ENCODE measurements around the gene CATSPERZ.

The CATSPERZ gene

DNA sequence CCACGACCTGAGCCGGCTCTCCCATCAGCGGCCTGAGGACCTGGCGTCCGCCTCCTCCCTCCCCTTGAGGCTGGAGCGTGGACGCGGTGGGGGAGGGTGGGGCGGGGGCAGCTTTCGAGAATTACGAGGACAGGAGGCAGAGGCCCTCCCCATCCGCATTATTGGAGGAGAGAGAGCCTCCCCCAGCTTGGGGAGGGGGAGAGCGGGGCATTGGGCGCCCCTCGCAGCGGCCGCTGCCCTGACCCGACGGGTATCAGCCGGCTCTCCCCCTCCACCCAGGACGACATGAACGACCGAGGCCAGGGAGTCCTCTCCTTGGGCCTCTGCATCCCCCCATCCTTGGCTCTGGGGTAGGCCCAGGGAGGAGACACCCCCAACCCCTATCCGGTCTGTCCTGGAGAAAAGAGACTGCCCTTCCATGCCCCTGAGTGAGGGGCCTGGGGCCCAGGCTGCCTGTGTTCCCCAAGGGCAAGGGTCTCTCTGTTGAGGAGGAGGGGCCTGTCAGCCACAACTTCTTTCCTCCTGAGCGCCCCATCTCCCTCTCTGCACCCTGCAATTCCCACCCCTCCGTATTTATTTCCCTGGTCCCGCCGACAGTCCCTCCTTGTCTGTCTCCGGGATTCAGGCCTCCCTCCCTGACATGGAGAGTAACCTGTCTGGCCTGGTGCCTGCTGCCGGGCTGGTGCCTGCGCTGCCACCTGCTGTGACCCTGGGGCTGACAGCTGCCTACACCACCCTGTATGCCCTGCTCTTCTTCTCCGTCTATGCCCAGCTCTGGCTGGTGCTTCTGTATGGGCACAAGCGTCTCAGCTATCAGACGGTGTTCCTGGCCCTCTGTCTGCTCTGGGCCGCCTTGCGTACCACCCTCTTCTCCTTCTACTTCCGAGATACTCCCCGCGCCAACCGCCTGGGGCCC, 14.0 kb upstream of the CATSPERZ start:
- no peak for DNase-seq (ENCODE audit: low spot score)

DNA sequence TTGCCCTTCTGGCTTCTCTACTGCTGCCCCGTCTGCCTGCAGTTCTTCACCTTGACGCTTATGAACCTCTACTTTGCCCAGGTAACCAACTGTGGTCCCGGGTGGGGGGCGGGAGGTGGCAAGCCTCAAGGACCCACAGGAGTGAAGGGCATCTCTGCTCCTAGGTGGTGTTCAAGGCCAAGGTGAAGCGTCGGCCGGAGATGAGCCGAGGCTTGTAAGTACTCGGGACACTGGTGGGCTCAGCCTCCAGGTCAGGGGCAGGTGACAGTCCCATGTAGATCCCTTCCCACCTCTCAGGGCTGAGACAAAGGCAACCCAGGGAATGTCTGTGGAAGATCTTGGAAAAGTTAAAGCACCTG, 13.4 kb upstream of the CATSPERZ start:
- DNase-seq (ENCODE audit: low spot score) = no peak

DNA sequence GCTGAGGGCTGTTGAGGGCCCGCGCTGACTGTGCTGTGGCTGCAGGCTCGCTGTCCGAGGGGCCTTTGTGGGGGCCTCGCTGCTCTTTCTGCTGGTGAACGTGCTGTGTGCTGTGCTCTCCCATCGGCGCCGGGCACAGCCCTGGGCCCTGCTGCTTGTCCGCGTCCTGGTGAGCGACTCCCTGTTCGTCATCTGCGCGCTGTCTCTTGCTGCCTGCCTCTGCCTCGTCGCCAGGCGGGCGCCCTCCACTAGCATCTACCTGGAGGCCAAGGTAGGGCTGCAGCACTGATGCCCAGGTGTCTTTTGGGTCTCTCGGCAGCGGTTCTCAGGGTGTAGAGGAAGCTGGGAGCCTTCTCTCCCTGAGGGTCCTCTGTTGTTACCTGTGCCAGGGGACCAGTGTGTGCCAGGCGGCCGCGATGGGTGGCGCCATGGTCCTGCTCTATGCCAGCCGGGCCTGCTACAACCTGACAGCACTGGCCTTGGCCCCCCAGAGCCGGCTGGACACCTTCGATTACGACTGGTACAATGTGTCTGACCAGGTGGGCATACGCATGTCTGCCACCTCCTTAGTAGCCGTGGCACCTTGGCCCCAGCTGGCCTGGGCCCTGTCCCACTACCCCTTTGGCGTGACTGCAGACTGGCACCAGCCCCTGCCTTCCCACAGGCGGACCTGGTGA, 12.3 kb upstream of the CATSPERZ start:
- DNase-seq (ENCODE audit: low spot score) = no peak

DNA sequence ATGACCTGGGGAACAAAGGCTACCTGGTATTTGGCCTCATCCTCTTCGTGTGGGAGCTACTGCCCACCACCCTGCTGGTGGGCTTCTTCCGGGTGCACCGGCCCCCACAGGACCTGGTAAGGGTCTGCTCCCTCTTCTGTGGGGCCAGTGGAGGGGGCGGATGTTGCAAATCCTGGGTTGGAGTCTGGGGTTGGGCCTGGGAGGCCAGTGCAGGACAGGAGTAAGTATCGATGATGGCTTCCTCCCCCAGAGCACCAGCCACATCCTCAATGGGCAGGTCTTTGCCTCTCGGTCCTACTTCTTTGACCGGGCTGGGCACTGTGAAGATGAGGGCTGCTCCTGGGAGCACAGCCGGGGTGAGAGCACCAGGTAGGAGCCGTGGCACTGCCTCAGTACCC, 11.8 kb upstream of the CATSPERZ start:
- DNase-seq (ENCODE audit: low spot score) = no peak

DNA sequence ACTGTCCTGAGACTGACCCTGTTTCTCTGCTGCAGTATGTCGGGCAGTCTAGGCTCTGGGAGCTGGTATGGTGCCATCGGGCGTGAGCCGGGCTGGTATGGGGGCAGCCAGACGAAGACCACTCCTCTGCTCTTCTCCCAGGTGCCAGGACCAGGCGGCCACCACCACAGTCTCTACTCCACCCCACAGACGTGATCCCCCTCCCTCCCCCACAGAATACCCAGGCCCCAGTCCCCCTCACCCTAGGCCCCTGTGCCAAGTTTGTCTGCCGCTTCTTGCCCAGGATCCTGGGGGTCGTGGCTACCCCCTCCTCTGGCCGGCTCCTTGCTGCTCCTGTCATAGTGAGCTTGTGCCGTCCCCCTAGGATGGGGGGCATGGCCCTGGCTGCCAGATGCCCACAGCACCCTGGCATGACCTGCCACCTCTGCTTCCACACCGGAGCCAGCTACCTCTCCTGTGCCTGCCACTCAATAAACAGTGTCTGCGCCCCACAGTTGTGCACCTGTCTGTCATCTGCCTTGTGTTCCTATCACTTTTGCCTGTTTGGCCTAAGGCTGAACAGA, 11.1 kb upstream of the CATSPERZ start:
- DNase-seq (ENCODE audit: low spot score) = no peak

DNA sequence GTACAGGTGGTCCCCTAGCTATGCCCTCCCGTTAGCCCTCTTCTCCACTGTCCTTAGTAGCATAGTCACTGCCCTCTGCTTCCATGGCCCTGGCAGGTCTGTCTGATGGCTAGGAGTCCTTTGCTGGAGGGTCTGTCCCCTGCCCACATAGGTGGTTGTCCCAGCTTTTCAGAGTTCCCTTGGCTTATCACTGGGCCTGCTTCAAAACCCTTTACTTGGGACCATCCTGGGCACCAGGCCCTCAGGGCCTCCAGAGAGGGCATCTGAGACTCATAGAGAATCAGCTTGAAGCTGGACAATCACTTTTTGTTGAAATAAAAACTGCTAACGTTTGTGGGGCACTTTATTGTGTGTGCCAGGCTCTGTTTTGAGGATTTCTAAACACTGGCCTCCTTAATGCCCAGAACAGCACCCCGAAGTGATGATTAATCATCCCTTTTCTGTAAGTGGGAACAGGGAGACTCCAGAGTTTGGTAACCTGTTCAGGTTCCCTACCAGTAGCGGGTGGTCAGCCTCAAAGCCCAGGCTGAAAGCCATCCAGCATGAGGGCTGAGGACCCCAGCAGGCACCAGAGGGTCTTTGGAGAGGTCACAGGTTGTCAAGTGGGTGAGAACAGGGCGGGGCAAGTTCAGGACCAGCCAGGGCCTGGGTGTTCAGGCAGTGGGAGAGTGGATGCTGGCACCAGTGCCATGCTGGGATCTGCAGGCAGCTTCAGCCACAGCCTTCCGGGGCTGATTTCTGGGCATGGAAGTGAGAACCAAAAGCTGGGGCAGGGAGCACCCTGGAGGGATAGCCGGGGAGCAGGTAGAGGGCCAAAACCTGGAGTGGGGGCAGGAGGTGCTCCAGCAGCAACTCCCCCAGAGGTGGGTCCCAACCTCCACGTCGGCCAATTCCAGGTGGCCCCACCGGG, 9.6 kb upstream of the CATSPERZ start:
- DNase-seq (ENCODE audit: low spot score) = no peak

DNA sequence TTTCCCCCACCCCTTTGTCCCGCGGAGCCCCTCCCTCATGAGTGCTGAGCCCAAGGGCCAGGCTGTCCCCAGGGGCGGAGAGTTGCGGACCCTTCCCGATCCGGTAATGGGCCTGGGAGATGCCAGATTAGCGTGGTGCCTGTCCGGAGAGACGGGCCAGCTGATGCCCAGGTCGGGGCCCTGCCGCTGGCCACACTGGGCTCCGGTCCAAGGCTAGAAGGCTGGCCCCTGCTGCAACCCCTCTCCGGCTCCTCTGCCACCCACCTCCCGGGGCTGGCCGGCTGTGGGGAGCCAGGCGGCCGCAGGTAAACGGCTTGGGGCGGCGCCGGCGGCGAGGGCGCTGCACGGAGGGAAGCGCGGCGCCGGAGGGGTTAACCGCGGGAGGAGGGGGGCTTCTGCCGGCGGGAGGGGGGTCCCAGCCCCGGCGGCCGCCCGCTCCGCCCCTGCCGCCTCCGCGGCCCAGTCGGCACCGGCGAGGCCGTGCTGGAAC, 8.9 kb upstream of the CATSPERZ start, which contains the start of gene KCNK4:
KCNK4 (plus strand) TSS at position 41 of the 490 bp plus-strand sequence. CDS start 1,717 bp downstream, outside the sequence.
- no peak for DNase-seq (ENCODE audit: low spot score)

DNA sequence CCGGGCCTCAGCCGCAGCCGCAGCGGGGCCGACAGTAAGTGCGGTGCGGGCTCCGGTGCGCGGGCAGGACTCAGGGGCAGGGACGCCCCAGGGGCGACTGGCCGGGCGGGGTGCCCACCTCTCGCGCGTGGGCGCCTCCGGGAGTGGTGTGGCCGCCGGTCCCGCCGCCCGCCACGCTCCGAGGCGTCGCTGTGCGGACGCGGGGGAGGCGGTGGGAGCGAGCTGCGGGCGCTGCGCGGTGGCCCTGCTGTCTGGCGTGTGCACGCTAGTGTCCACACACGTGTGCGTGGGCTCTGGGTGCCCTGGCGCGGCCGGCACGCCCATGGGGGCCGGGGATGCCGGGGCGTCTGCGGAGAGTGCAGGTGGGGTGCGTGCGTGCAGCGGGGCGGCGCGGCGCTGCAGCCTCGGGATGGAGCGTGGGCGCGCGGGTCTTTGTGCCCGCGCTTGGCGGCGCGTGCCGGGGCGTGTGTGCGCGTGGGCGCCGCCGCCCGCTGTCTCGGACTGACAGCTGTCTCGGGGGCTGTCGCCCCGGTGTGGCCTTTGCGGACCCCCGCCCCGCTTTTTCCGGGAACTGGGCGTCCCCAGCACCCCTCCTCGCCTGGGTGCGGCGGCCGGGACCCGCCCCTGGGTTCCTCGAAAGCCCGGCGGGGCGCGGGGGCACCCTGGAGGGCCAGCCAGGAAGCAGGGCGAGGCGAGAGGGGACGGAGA, 8.3 kb upstream of the CATSPERZ start:
- no peak for DNase-seq (ENCODE audit: low spot score)

DNA sequence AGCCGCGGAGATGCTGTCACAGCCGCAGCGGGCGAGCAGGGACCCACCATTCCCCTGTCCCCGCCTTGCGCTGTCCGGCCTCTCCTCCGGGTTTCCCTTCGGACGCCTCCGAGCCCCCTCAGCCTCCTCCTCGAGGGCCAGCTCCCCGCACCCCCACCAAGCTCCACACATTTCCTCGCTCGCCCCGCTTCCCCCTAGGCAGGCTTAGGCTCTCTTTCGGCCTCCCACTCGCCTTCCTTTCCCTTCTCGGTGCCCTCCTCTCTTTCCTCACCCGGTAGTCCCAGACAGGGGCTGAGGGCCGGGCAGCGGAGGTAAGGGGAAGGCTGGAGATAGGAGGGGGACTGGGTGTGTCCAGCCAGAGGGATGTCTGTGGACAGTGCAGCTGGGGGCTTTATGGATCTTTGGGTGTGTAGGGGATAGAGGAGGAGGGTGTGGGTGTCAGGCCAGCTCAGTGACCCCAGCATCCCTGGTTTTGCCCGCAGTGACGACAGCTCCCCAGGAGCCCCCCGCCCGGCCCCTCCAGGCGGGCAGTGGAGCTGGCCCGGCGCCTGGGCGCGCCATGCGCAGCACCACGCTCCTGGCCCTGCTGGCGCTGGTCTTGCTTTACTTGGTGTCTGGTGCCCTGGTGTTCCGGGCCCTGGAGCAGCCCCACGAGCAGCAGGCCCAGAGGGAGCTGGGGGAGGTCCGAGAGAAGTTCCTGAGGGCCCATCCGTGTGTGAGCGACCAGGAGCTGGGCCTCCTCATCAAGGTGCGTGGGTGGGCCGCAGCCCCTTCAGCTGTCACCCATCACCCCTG, 7.5 kb upstream of the CATSPERZ start:
- DNase-seq (ENCODE audit: low spot score) = no peak

DNA sequence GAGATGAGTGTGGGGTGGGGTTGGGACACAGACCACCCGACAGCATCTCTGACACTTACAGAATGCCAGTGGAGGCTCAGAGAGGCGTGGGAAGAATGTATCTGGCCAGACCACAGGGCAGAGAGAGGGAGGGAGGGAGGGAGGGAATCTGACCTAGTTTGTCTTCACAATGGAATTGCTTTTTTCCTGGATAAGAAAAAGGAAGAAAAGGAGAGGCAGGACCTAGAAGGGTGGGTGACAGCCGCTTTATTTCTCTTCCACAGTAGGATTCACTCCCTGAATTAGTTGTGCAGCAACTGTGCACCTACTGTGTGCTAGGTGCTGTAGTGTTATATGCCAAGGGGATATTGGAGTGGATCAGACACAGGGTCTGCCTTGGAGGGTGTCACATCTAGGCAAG, 5.4 kb upstream of the CATSPERZ start:
- no peak for DNase-seq (ENCODE audit: low spot score)

DNA sequence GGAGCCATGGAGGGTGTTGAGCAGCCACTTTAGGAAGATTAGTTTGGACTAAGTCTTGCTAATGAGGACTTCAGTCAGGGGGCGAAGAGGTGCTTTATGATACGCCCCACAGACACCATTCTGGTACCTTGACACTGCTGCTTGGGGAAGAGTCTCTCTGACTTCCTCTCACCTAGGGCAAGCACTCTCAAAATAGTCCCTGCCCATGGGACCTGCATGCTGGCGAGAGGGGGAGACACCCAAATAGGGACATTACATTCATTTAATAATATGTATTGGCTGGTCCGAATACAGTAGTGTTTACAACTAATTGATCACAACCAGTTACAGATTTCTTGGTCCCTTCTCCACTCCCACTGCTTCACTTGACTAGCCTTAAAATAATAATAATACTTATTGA, 4.4 kb upstream of the CATSPERZ start:
- DNase-seq (ENCODE audit: low spot score) = no peak

DNA sequence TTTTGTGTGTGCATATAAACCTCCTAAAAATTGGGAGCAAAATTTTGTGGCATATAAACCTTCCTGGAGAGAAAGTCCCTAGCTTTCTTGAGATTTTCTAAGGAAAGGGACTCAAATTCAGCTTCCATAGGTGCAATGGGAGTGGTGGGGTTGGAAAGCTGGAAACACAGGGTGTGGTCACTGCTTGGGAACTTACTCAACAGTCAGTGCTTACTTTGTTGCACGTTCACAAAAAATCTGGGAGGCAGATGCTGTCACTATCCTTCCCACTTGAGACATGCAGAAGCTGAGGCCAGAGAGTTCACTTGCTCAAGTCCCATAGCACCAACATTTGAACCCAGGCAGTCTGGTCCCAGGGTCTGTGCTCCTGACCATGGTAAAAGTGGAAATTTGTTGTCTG, 3.9 kb upstream of the CATSPERZ start:
- no peak for DNase-seq (ENCODE audit: low spot score)

DNA sequence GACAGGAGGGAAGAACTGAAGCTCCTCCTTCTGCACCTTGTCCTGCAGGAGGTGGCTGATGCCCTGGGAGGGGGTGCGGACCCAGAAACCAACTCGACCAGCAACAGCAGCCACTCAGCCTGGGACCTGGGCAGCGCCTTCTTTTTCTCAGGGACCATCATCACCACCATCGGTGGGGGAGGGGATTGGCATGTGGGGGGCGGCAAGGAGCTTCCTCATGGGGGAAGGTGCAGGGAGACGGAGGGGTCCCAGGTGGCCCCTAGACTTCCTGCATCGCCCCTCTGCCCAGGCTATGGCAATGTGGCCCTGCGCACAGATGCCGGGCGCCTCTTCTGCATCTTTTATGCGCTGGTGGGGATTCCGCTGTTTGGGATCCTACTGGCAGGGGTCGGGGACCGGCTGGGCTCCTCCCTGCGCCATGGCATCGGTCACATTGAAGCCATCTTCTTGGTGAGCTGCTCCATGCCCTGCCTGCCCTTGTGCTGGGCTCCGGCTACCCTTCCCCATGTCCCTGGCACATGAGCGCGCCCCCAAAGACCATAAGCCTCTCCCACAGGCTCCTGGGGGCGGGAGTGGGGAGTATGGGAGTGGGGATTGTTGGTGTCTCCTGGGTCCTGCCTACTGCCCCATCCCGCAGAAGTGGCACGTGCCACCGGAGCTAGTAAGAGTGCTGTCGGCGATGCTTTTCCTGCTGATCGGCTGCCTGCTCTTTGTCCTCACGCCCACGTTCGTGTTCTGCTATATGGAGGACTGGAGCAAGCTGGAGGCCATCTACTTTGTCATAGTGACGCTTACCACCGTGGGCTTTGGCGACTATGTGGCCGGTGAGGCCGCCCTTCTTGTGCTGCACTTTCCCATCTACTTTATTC, 3.1 kb upstream of the CATSPERZ start:
- DNase-seq (ENCODE audit: low spot score) = no peak

DNA sequence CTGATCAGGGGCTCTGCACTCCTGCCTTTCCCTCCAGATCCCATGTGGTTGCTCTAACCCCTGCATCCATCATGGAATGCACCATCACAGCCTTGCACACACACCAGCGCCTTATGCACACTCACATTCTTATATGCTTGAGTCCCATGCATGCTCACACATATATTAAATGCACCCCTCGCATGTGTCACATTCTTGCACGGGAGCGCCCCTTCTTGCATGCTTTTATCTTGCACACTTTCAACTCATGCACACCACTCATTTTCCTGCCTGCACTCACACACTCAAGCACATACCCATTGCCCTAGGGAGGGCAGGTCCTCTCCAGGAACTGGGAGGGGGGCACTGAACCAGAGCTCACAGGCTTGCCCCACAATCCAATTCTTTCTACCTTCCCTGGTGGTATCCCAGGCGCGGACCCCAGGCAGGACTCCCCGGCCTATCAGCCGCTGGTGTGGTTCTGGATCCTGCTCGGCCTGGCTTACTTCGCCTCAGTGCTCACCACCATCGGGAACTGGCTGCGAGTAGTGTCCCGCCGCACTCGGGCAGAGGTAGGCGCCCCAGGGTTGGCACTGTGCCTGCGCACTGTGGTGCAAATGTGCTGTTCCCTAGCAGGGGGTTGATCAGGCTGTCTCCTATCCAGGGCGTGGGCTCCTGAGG, 2.3 kb upstream of the CATSPERZ start:
- no peak for DNase-seq (ENCODE audit: low spot score)

DNA sequence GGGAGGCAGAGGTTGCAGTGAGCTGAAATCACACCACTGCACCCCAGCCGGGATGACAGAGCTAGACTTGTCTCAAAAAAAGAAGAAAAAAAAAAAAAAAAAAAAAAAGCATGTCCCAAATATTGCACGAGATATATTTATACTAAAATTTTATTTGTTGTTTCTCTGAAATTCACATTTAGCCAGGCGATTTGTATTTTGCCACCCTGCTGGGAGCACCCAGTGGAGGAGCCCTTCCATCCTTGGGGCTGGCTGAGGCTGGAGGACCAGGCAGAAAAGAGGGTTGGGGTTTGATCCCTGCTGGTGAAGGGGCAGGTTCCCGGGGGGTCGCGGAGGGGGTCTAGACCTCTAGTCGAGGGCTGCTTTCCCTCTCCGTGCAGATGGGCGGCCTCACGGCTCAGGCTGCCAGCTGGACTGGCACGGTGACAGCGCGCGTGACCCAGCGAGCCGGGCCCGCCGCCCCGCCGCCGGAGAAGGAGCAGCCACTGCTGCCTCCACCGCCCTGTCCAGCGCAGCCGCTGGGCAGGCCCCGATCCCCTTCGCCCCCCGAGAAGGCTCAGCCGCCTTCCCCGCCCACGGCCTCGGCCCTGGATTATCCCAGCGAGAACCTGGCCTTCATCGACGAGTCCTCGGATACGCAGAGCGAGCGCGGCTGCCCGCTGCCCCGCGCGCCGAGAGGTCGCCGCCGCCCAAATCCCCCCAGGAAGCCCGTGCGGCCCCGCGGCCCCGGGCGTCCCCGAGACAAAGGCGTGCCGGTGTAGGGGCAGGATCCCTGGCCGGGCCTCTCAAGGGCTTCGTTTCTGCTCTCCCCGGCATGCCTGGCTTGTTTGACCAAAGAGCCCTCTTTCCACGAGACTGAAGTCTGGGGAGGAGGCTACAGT, 952 bp upstream of the CATSPERZ start:
- no peak for DNase-seq (ENCODE audit: low spot score)

DNA sequence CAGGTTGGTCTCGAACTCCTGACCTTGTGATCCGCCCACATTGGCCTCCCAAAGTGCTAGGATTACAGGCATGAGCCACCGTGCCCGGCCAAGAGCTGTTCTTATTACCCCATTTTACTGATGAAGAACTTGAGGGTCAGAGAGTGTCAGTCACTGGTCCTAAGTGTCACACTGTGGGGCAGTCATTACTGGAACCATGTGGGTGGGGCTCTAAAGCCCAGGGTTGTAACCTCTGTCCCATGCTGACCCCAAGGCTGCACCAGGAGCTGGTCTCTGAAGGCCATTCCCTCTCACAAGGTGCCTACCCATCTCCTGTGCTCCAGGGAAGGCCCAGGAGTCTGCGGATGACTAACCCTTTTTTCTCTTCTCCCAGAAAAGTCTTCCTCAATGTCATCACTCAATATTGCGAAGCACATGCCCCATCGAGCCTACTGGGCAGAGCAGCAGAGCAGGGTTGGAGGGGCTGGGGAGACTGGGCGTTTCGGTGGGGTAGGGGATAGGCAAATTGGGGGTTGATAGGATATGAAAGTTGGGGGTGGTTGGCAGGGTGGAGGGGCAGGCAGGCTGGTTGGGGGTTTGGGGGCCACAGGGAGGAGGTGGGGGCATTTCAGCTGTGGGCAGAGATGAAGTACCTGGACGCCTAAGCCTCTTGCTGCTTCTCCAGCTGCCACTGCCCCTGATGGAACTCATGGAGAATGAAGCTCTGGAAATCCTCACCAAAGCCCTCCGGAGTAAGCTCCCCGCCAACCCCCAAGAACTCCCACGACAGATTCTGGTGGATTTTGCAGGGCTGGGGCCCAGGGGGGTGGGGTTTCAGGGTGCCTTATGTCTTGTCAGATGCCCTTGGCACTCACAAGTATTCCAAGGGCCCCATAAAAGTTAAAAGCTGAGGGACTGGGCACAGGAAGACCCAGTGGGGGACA, 3.2 kb downstream of the CATSPERZ start:
- DNase-seq (ENCODE audit: low spot score) = no peak

DNA sequence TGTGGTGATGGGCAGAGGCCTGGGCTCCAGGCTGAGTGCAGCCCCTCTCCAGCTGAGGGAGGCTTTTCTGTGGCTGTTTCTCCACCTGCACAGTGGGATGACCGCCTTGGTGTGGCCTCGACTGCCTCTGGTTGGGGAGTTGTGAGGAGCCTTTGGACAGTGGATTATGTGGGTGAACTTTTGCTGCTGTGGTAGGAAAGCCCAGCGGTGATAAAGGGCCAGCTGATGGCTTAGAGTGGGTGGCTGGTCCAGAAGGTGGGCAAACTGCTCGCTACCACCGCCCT, 3.8 kb downstream of the CATSPERZ start:
- no peak for DNase-seq (ENCODE audit: low spot score)

Data from left forelimb (tissue), 1 donor.